ENCODE results near the gene RUNDC3A.

- TF ChIP-seq CTCF (conservative IDR thresholded peaks at IDR 0.05; ENCODE audit: low read depth, low read length) (no peak), EZH2 (IDR thresholded peaks at IDR 0.05; ENCODE audit: low read length, unreplicated experiment) (no peak), EZH2phosphoT487 (IDR thresholded peaks at IDR 0.05; ENCODE audit: borderline replicate concordance, low read length) (no peak)
These were observed 36.0 kb upstream of the RUNDC3A start for GRCh38 chr17:44272321-44272951.

Data from PC-3 (cell line).